Common myeloid progenitor, CD34-positive (primary cell): Measurements from ENCODE around the gene DOK7.

ENCODE experiments used
- CTCF ChIA-PET: fragments of 350-600 bp; sonication (Branson Sonifier 250); formaldehyde crosslinking; loops from one replicate; lab custom pipeline; 2021; ENCODE audit warnings: antibody characterized with exemption; lab: Charles Lee
- POLR2A ChIA-PET: fragments of 350-600 bp; sonication (Branson Sonifier 250); formaldehyde crosslinking; loops from one replicate; lab custom pipeline; 2021; ENCODE audit warnings: antibody characterized with exemption; lab: Charles Lee
- DNase-seq, 3 donors: peaks; one replicate each; pipeline versions ENCODE4 v3.0.0 to v3.0.0-alpha.2; 2013
- H3K27ac ChIP-seq, 2 experiments: 1 replicate in 1 of 2; 2 replicates in 1 of 2; pipeline ENCODE4 v1.7.0; 2013; ENCODE audit warnings: inconsistent platforms in 2 of 2, low read length in 2 of 2, mild to moderate bottlenecking in 2 of 2, low read depth in 1 of 2, moderate library complexity in 1 of 2; ENCODE audit not compliant: severe bottlenecking in 2 of 2, insufficient read depth in 1 of 2, poor library complexity in 1 of 2
- H3K27me3 ChIP-seq, 5 experiments: replicated peaks in 2 of 5; 1 replicate in 3 of 5; 2 replicates in 2 of 5; pipeline versions ENCODE4 v1.6.1 to v1.7.0; 2013; ENCODE audit warnings: low read length in 4 of 5, mild to moderate bottlenecking in 2 of 5, moderate library complexity in 2 of 5, inconsistent platforms in 1 of 5; ENCODE audit not compliant: insufficient read depth in 5 of 5, control insufficient read depth in 4 of 5
- H3K36me3 ChIP-seq, 4 experiments: 1 replicate in 2 of 4; 2 replicates in 2 of 4; pipeline versions ENCODE4 v1.6.1 to v1.7.0; 2013; ENCODE audit warnings: low read length in 3 of 4, control low read depth in 1 of 4, mild to moderate bottlenecking in 1 of 4; ENCODE audit not compliant: control insufficient read depth in 4 of 4, insufficient read depth in 4 of 4
- H3K4me1 ChIP-seq, 4 experiments: 1 replicate in 3 of 4; 2 replicates in 1 of 4; pipeline versions ENCODE4 v1.6.1 to v1.7.1; 2013; ENCODE audit warnings: low read length in 3 of 4, mild to moderate bottlenecking in 3 of 4, control low read depth in 1 of 4, inconsistent platforms in 1 of 4, moderate library complexity in 1 of 4; ENCODE audit not compliant: control insufficient read depth in 4 of 4, insufficient read depth in 4 of 4; ENCODE audit errors: control extremely low read depth in 1 of 4
- H3K4me3 ChIP-seq, 7 experiments: 1 replicate in 4 of 7; 2 replicates in 3 of 7; pipeline versions ENCODE4 v1.5.1 to v1.7.0; 2013; ENCODE audit warnings: mild to moderate bottlenecking in 7 of 7, low read length in 6 of 7, moderate library complexity in 6 of 7, inconsistent platforms in 2 of 7, low read depth in 2 of 7, control low read depth in 1 of 7; ENCODE audit not compliant: insufficient read depth in 4 of 7, control insufficient read depth in 1 of 7; ENCODE audit errors: extremely low read depth in 1 of 7
- H3K9me3 ChIP-seq, 5 experiments: 1 replicate in 4 of 5; 2 replicates in 1 of 5; pipeline versions ENCODE4 v1.6.1 to v1.7.1; 2013; ENCODE audit warnings: low read length in 4 of 5, mild to moderate bottlenecking in 2 of 5, inconsistent platforms in 1 of 5, low read depth in 1 of 5, moderate library complexity in 1 of 5; ENCODE audit not compliant: control insufficient read depth in 4 of 5, insufficient read depth in 2 of 5; ENCODE audit errors: control extremely low read depth in 1 of 5
- WGBS: methylation state at CpG from one replicate; pipeline ENCODE4 v1.1.5; 2013; ENCODE audit not compliant: insufficient coverage; 5-methylcytosine and 5-hydroxymethylcytosine counted together

DOK7 gene

GRCh38 chr4:3519468-3520264 is 56.6 kb downstream of the DOK7 start:
- Histone ChIP-seq H3K9me3 (no peaks in the 10 kb centered on the region), H3K27me3 (no peaks in the 10 kb centered on the region), H3K4me1 (no peaks in the 10 kb centered on the region), H3K4me3 (no peak overlapping the region), H3K36me3 (peaks cover 8 to 93% (median 70%) of the 10 kb centered on the region in 4 experiments), H3K27ac (no peak overlapping the region)
- WGBS: 97% methylated on average over 23 of the region's 23 CpGs
- DNase-seq: no peak
- CTCF ChIA-PET: no interaction called here
- POLR2A ChIA-PET: no interaction called here

GRCh38 chr4:3520276-3520675 is 57.2 kb downstream of the DOK7 start:
- H3K27me3 ChIP-seq: no peaks in the 10 kb centered on the region
- no peaks in the 10 kb centered on the region for H3K9me3 ChIP-seq
- H3K36me3 ChIP-seq: peaks cover 12 to 94% (median 71%) of the 10 kb centered on the region in 4 experiments
- WGBS: 97% methylated on average over 10 of the region's 11 CpGs
- no peaks in the 10 kb centered on the region for H3K4me1 ChIP-seq
- CTCF ChIA-PET: no interaction called here
- no peak overlapping the region for H3K27ac ChIP-seq
- H3K4me3 ChIP-seq: no peak overlapping the region
- POLR2A ChIA-PET: no interaction called here
- DNase-seq: no peak

GRCh38 chr4:3520796-3521600 is 57.9 kb downstream of the DOK7 start:
- H3K4me3 ChIP-seq: no peak overlapping the region
- H3K27ac ChIP-seq: no peak overlapping the region
- CTCF ChIA-PET: no interaction called here
- H3K36me3 ChIP-seq: peaks cover 12 to 94% (median 65%) of the 10 kb centered on the region in 4 experiments
- no peaks in the 10 kb centered on the region for H3K9me3 ChIP-seq
- POLR2A ChIA-PET: no interaction called here
- H3K27me3 ChIP-seq: no peaks in the 10 kb centered on the region
- no peaks in the 10 kb centered on the region for H3K4me1 ChIP-seq
- WGBS: over 99% methylated on average over 23 of the region's 31 CpGs
- no peak for DNase-seq

- 96% methylated on average over 12 of the region's 16 CpGs for WGBS
- DNase-seq: no peak
- H3K36me3 ChIP-seq: peaks cover 12 to 91% (median 60%) of the 10 kb centered on the region in 4 experiments
- H3K4me3 ChIP-seq: no peak overlapping the region
- no peaks in the 10 kb centered on the region for H3K4me1 ChIP-seq
- no peak overlapping the region for H3K27ac ChIP-seq
- no peaks in the 10 kb centered on the region for H3K9me3 ChIP-seq
- CTCF ChIA-PET: no interaction called here
- POLR2A ChIA-PET: no interaction called here
- H3K27me3 ChIP-seq: no peaks in the 10 kb centered on the region
Observed at GRCh38 chr4:3521621-3522325, 58.7 kb downstream of the DOK7 start.

- Histone ChIP-seq H3K27me3 (no peaks in the 10 kb centered on the region), H3K27ac (no peak overlapping the region), H3K9me3 (no peaks in the 10 kb centered on the region), H3K4me1 (no peaks in the 10 kb centered on the region), H3K36me3 (peaks cover 7 to 88% (median 59%) of the 10 kb centered on the region in 4 experiments), H3K4me3 (no peak overlapping the region)
- POLR2A ChIA-PET: no interaction called here
- 100% methylated on average over 4 of the region's 15 CpGs for WGBS
- no peak for DNase-seq
- CTCF ChIA-PET: no interaction called here
Observed at GRCh38 chr4:3522326-3522640, 59.2 kb downstream of the DOK7 start.

- Histone ChIP-seq H3K4me3 (no peak overlapping the region), H3K4me1 (peaks cover 0 to 2% (median under 1%) of the 10 kb centered on the region in 4 experiments), H3K9me3 (no peaks in the 10 kb centered on the region), H3K27me3 (no peaks in the 10 kb centered on the region), H3K27ac (no peak overlapping the region), H3K36me3 (peaks cover 6 to 88% (median 57%) of the 10 kb centered on the region in 4 experiments)
- ChIA-PET POLR2A (no interaction called here), CTCF (no interaction called here)
- no peak for DNase-seq
- WGBS: 98% methylated on average over 11 of the region's 19 CpGs
Observed at GRCh38 chr4:3522651-3523050, 59.5 kb downstream of the DOK7 start.
